NCI-H526 treated with DMSO at 0.1 percent for 48 hours (cell line): ENCODE results near the gene ITGB1.
A peak's percentile ranks its signal among the peaks of the same experiment; 100 is the strongest.
"Not testable (repeated sequence)": the region's sequence is repeated elsewhere in the genome, so short reads cannot be mapped to it uniquely, and the experiment has no call there.

Source experiments
- DNase-seq: peaks from one replicate; lab custom pipeline; 2025; lab: John Stamatoyannopoulos, UW

Gene ITGB1

GRCh38 chr10:32958085-32959005 is at the start of gene ITGB1:
Gene ITGB1 (minus strand): TSS chr10:32958230. CDS start chr10:32935558, 22,672 bp downstream.
- peak; percentile 66 for DNase-seq

GRCh38 chr10:33006342-33006887 is 48.4 kb upstream of the ITGB1 start:
- DNase-seq = no peak

GRCh38 chr10:33005322-33006301 is 47.6 kb upstream of the ITGB1 start:
- peak; percentile 43 for DNase-seq

DNA sequence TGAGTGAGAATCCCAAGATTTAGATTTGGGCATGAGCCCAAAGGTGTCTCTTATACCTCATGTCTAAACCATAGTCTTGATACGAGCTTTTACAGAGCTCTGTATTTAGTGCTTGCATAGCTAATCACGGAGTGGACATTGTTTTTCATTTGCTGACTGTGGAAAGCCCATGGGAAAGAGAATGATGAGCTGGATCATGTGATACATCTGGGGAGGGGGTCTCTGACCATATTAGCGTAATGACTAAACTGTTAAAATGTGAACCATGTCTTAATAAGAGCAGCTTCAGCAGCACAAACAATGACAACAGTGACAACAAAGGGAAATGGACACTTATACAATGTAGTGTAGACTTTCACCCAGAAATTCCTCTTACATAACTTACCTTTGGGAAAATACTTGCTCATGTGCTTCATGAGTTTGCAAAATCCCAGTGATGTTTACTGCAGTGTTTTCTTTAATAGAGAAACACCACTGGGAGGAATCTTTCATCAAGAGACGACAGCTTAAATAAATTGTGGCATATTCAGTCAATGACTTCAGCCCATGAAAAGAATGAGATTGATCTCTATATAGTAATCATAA is 44.0 kb upstream of the ITGB1 start:
- DNase-seq = no peak

DNA sequence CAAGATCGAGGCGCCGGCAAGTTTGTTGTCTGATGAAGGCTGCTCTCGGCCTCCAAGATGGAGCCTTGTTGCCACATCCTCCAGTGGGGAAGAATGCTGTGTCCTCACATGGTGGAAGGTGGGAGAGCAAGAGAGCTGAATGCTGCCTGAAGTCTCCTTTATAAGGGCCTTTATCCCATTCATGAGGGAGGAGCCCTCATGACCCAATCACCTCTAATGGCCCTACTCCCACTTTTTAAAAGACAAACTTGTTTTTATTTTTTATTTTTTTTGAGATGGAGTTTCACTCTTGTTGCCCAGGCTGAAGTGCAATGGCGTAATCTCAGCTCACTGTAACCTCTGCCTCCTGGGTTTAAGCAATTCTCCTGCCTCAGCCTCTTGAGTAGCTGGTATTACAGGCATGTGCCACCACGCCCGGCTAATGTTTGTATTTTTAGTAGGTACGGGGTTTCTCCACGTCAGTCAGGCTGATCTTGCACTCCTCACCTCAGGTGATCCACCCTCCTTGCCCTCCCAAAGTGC is 40.1 kb upstream of the ITGB1 start:
- DNase-seq = not testable (repeated sequence)

DNA sequence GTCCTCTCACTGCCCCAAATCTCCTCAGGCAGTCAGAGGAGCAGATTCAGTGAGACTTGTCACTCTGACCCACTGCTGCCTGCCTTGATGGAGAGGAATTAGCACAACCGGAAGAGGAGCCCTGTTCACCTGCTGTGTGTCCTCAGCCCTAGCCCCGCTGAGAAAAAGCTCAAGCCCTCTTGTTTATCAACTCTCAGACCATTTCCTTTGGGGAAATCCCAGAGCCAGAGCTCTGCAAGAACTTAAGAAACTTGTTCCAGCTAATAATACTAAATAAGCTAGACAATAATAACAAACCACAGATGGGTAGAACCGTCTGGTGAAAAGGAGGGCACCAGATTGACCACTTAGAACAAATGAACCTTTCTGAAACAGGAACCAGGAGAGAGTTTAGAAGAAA is 37.7 kb upstream of the ITGB1 start:
- no peak for DNase-seq

DNA sequence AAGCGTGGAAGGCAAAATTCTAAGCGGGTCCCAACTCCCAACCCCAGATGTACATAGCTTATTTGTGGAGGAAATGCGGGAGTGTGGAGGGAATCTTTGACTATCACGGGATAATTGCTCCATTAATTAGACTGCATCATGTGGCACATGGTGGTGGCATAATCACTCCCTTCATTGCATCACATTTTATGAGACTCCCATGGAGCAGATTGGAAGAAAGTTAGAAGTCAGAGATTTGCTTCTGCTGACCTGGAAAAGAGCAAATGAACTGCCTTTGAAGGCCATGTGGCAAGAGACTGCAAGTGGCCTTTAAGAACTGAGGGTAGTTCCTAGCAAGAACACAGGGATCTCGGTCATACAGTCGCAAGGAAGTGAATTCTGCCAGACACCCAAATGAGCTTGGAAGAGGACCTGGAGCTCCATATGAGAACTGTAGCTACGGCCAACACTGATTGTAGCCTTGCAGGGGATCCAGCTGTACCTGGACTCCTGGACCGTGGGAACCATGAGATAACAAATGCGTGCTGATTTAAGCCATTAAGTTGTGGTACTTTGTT is 37.1 kb upstream of the ITGB1 start:
- no peak for DNase-seq

DNA sequence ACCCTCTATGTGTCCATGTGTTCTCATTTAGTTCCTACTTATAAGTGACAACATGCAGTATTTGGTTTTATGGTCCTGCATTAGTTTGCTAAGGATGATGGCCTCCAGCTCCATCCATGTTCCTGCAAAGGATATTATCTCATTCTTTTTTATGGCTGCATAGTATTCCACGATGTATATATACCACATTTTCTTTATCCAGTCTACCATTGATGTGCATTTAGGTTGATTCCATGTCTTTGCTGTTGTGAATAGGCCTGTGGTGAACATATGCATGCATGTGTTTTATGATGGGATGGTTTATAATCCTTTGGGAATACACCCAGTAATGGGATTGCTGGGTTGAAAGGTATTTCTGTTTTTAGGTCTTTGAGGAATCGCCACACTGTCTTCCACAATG is 36.6 kb upstream of the ITGB1 start:
- not testable (repeated sequence) for DNase-seq

DNA sequence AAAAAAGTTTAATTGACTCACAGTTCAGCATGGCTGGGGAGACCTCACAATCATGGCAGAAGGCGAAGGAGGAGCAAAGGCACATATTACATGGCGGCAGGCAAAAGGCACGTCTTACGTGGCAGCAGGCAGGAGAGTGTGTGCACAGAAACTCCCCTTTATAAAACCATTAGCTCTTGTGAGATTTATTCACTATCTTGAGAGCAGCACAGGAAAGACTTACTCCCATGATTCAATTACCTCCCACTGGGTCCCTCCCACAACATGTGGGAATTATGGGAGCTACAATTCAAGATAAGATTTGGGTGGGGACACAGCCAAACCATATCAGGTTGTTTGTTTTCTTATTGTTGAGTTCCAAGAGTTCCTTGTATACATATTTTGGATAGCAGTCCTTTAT is 34.3 kb upstream of the ITGB1 start:
- not testable (repeated sequence) for DNase-seq

DNA sequence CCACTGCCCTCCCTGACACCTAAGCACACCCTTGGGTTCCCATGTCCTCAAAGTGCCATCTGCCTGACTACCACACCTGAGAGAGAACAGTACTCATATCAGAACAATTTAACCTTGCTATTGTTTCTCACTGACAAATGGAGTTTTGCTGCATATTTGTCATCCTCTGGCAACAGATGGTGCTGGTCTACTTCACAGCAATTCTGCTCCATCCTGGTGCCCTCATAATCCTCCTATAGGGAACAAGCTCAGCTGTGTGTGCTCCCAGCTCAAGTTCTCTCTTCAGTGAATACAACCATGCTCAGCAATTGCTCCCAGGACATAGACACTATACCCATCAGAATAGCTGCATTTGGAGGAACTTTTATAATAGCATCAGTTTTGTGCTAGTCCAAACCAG is 32.8 kb upstream of the ITGB1 start:
- no peak for DNase-seq

- DNase-seq = no peak
Measured at GRCh38 chr10:32988604-32989003, 30.6 kb upstream of the ITGB1 start.

GRCh38 chr10:32987172-32987571 is 29.1 kb upstream of the ITGB1 start:
- DNase-seq = no peak

DNA sequence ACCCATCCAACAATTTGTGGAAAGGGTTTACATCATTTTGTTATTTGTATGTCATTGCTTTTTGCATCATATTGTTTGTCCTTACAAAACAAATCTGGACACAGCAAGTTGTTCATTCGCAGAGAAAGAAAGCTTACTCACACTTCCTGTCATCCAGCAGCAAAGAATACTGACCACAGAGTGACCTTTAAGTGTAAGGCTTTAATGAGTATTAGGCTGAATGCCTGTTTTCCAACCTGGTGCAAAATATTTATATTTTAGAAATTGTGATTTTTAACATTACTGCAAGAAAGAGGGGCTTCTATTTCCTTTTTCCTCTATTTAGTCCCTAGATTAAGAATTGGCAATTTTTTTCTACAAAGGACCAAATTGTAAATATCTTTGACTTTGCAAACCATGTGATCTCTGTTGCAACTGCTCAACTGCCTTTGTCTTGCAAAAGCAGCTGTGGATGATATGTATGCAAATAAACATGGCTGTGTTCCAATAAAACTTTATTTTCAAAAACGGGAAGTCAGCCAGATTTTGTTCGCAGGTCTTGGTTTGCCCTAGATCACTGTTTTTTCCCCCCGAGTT is 27.8 kb upstream of the ITGB1 start:
- no peak for DNase-seq

DNA sequence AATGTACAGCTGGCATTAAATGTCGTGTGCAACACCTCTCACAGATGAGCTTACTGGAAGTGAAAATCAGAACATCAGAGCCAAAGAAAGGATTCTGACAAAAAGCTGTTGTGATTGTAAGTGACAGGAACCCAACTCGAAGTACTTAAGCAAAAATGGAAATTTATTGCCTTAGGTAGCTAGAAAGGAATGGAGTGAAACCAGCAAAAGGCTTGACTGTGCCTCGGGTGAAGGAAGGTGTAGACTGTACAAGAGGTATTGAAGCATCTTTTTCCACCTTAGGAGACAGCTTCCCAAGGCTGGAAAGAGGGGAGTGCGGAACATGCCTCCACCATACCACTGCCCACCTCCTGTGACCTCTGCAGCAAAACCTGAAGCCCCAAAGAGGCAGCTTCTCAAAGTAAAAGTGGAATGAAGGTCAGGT is 27.3 kb upstream of the ITGB1 start:
- no peak for DNase-seq

DNA sequence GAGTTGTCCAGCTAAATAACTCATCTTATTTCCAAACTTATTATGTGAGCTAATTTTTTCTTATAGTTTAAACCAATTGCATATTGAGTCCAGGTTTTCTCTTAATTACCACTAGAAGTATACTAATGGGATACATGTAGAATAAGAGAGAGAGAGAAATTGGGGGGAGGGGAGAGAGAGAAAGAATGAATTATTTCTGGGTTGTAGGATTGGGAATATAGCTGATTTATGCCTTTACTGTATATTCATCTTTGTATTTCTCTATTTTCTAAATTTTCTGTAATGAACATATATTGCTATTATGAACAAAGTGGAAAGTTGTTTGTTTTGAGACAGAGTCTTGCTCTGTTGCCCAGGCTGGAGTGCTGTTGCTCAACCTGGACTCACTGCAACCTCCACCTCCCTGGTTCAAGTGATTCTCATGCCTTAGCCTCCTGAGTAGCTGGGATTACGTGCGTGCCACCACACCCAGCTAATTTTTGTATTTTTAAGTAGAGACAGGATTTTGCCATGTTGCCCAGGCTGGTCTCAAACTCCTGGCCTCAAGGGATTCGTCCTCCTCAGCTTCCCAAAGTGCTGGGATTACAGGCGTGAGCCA is 26.1 kb upstream of the ITGB1 start:
- DNase-seq = no peak

DNA sequence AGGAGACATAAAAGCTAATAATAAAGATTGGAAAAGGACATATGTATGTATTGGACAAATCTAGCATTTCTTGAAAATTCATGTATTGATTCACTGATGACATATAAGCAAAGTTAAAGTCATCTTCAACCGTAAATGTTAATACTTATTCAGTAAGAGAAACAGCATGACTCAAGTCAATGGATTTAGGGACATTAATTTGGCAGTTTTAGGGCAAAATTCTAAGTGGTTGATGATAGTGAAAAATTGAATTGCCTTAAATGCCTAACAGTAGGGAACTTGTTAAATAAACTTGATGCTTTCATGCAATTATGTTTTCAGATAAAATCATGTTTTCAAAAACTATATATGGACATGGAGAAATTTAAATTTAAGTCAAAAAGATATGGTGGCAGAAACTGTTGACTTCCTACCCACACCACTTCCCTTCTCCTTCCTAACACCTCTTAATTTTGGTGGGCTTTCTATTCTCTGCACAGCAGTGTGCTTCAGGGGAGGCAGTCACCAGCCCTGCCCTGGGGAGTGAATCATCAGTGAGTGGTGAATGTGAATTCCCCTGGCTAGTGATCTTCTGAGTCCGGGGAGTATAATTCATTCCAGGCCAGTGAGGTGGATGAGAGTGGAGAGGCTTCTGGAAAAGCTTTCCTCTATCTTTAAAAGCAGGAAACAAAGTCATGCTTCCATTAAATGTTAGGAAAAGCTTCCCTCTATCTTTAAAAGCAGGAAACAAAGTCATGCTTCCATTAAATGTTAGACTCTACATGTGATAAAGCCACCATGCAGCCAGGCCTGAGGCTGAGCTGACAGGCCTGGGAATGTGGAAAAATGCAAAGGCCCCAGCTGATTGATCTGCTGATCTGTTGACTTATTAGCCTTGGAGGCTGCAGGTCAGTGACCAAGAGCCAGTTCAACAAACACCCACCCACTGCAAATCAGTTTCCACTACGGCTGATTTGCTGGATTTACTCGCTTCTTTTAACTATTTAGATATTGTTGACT is 25.2 kb upstream of the ITGB1 start:
- DNase-seq = no peak

GRCh38 chr10:32982293-32982709 is 24.3 kb upstream of the ITGB1 start:
- no peak for DNase-seq

DNA sequence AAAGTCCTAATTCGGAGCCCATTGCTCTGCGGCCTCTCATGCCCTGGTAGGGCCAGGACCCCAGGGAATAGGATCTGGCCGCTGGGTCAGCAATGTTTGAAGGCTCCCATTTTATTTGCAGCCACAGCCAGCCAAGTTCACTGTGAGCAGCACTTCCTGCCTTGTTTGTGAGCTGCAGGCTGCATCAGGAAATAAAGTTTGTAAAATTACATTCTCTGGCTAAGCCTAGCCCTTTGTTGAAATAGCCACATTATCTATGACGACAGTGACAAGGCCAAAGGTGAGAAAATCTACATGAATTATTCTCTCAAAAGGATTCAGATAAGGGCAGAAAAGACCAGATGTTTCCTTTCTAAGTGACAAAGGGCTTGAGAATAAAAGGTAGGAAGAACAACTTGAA is 23.7 kb upstream of the ITGB1 start:
- DNase-seq = no peak
